K562 (cell line): ENCODE data around the gene ADGRG1. TPM values are rescaled to one million over a fixed set of nuclear protein-coding genes. Genes with fewer than 3 reads are reported as not detected.

Experiments
- ATAC-seq: fragments of 200-7000 bp; cut with Tn5 transposase; 3 replicates; pipeline ENCODE4 v1.9.1; 2020; ENCODE audit warnings: moderate library complexity
- BruUV-seq: library from RNA; stranded (reverse); fragments of 400-500 nt; replicated peaks from 2 replicates; lab custom pipeline; 2021; lab: Mats Ljungman, UMichigan
- CTCF ChIA-PET: fragments of 300-600 bp; formaldehyde crosslinking; extraction: SDS; loops from one replicate; lab custom pipeline; 2021; ENCODE audit warnings: low intra/inter-chr PET ratio; lab: Yijun Ruan, JAX
- POLR2A ChIA-PET: fragments of 300-600, 350-650 bp; sonication (Branson Sonifier 250); formaldehyde crosslinking; extraction: SDS; loops from one replicate; lab custom pipeline; 2021; ENCODE audit warnings: antibody characterized with exemption, inconsistent platforms; lab: Yijun Ruan, JAX
- DNase-seq, 4 experiments: peaks; one replicate each; pipeline versions ENCODE4 v3.0.0 to v3.0.0-alpha.2; 2011 to 2018; ENCODE audit warnings: low spot score in 3 of 4, mixed read lengths in 3 of 4; ENCODE audit errors: extremely low read depth in 1 of 4
- FAIRE-seq: peaks from 2 replicates; lab custom pipeline; 2011; peaks lifted over from hg19 to GRCh38; lab: Jason Lieb, UNC
- H2AFZ ChIP-seq: 2 replicates; pipeline ENCODE4 v1.6.0; 2011; ENCODE audit warnings: low read depth, low read length, control low read depth, inconsistent platforms
- H3K27ac ChIP-seq: fragments of 200-600 bp; 3 replicates; pipeline ENCODE4 v1.8.0; 2011; ENCODE audit warnings: low read depth, mild to moderate bottlenecking, control low read depth, inconsistent platforms, low read length, moderate library complexity, mixed read lengths; ENCODE audit errors: extremely low read depth
- H3K27me3 ChIP-seq, 2 experiments: fragments of 300-600 bp in 1 of 2; 2 replicates in 1 of 2; 3 replicates in 1 of 2; pipeline versions ENCODE4 v1.6.0 to v1.8.0; 2011; ENCODE audit warnings: inconsistent platforms in 2 of 2, low read length in 2 of 2, mild to moderate bottlenecking in 1 of 2, mixed read lengths in 1 of 2, moderate library complexity in 1 of 2; ENCODE audit not compliant: control insufficient read depth in 2 of 2, insufficient read depth in 2 of 2
- H3K36me3 ChIP-seq: fragments of 300-600 bp; 3 replicates; pipeline ENCODE4 v1.8.0; 2011; ENCODE audit warnings: mild to moderate bottlenecking, low read length, inconsistent platforms; ENCODE audit not compliant: control insufficient read depth, insufficient read depth
- H3K4me1 ChIP-seq, 2 experiments: fragments of 200-600 bp in 1 of 2; replicated peaks in 1 of 2; 2 replicates in 1 of 2; 3 replicates in 1 of 2; pipeline versions ENCODE4 v1.5.1 to v1.8.0; 2011; ENCODE audit warnings: inconsistent platforms in 2 of 2, low read length in 2 of 2, mild to moderate bottlenecking in 1 of 2, mixed read lengths in 1 of 2, moderate library complexity in 1 of 2; ENCODE audit not compliant: control insufficient read depth in 2 of 2, insufficient read depth in 2 of 2
- H3K4me2 ChIP-seq: 2 replicates; pipeline ENCODE4 v1.6.1; 2011; ENCODE audit warnings: low read length, control low read depth, inconsistent platforms, mixed read lengths; ENCODE audit not compliant: insufficient read depth
- H3K4me3 ChIP-seq: fragments of 200-600 bp; sonication (generic), shearing (Covaris generic); 2 replicates; pipeline ENCODE4 v1.5.1; 2016; ENCODE audit warnings: control low read depth, inconsistent platforms
- H3K79me2 ChIP-seq: fragments of 200-600 bp; 3 replicates; pipeline ENCODE4 v1.8.0; 2011; ENCODE audit warnings: low read length, inconsistent platforms; ENCODE audit not compliant: control insufficient read depth, insufficient read depth
- H3K9ac ChIP-seq, 2 experiments: 2 replicates each; pipeline versions ENCODE4 v1.6.0 to v1.6.1; 2011; ENCODE audit warnings: low read depth in 2 of 2, low read length in 2 of 2, control low read depth in 1 of 2, inconsistent platforms in 1 of 2, mild to moderate bottlenecking in 1 of 2, mixed read lengths in 1 of 2; ENCODE audit not compliant: insufficient read depth in 1 of 2
- H3K9me1 ChIP-seq: one replicate; pipeline ENCODE4 v1.6.0; 2011; ENCODE audit warnings: inconsistent platforms, mild to moderate bottlenecking, low read length, moderate library complexity; ENCODE audit not compliant: control insufficient read depth, insufficient read depth
- H3K9me3 ChIP-seq: replicated peaks from 2 replicates; pipeline ENCODE4 v1.5.1; 2011; ENCODE audit warnings: low read depth, low read length, inconsistent platforms; ENCODE audit not compliant: control insufficient read depth, insufficient read depth
- H4K20me1 ChIP-seq: replicated peaks from 2 replicates; pipeline ENCODE4 v1.6.1; 2011; ENCODE audit warnings: low read length, inconsistent platforms, mixed read lengths; ENCODE audit not compliant: control insufficient read depth, insufficient read depth
- CBFA2T2 ChIP-seq: fragments of 450-650 bp; conservative IDR thresholded peaks from 2 replicates; pipeline ENCODE4 v1.6.1; 2017; ENCODE audit warnings: mild to moderate bottlenecking
- DLX4 ChIP-seq: fragments of 250-450 bp; sonication (Bioruptor Pico); IDR thresholded peaks from 2 replicates; pipeline ENCODE4 v1.6.1; 2021; ENCODE audit warnings: mild to moderate bottlenecking
- E2F3 ChIP-seq: fragments of 250-450 bp; sonication (Bioruptor Pico); IDR thresholded peaks from 2 replicates; pipeline ENCODE4 v1.4.0; 2020; ENCODE audit warnings: mild to moderate bottlenecking
- EP300 ChIP-seq: IDR thresholded peaks from 2 replicates; pipeline ENCODE4 v1.6.1; 2012; ENCODE audit warnings: low read length, improper control_type of control experiment
- ETV6 ChIP-seq, 3 experiments: fragments of 150-350 bp in 1 of 3; sonication (generic) in 1 of 3; formaldehyde crosslinking in 1 of 3; IDR thresholded peaks; 2 replicates each; pipeline versions ENCODE4 v1.6.1 to v1.8.0; 2014 to 2022; ENCODE audit warnings: borderline replicate concordance in 2 of 3, low read depth in 2 of 3, antibody characterized with exemption in 1 of 3, low read length in 1 of 3, mild to moderate bottlenecking in 1 of 3, missing genetic modification reagents in 1 of 3
- FOXJ3 ChIP-seq: sonication (generic); formaldehyde crosslinking; IDR thresholded peaks from 2 replicates; pipeline ENCODE4 v1.4.0; 2020; ENCODE audit warnings: mild to moderate bottlenecking, missing genetic modification reagents
- FOXO4 ChIP-seq: fragments of 450-650 bp; formaldehyde crosslinking; IDR thresholded peaks from 2 replicates; pipeline ENCODE4 v1.4.0; 2020; ENCODE audit warnings: mild to moderate bottlenecking, moderate library complexity
- KDM2B ChIP-seq: fragments of 250-450 bp; sonication (Bioruptor Pico); IDR thresholded peaks from 2 replicates; pipeline ENCODE4 v1.8.0; 2021; ENCODE audit warnings: mild to moderate bottlenecking, moderate library complexity
- MBD1 ChIP-seq: fragments of 250-450 bp; sonication (Bioruptor Pico); IDR thresholded peaks from 2 replicates; pipeline ENCODE4 v1.8.0; 2022; ENCODE audit warnings: inconsistent platforms
- NR4A1 ChIP-seq, 2 experiments: fragments of 250-450 bp in 1 of 2; fragments of 450-650 bp in 1 of 2; sonication (Bioruptor Pico) in 1 of 2; IDR thresholded peaks; 2 replicates each; pipeline versions ENCODE4 v1.4.0 to v1.6.1; 2016 to 2020; ENCODE audit warnings: mild to moderate bottlenecking in 2 of 2, missing compliant biosample characterization in 1 of 2, missing genetic modification characterization in 1 of 2, moderate library complexity in 1 of 2
- RUNX1 ChIP-seq: sonication (generic); IDR thresholded peaks from 2 replicates; pipeline ENCODE4 v1.6.1; 2016; ENCODE audit warnings: antibody characterized with exemption, low read depth
- SIRT6 ChIP-seq: IDR thresholded peaks from one replicate; pipeline ENCODE4 v1.6.1; 2012; ENCODE audit warnings: low read depth, mild to moderate bottlenecking, control low read depth, inconsistent platforms, low read length, moderate library complexity
- TEAD4 ChIP-seq, 2 experiments: sonication (generic) in 1 of 2; formaldehyde crosslinking in 1 of 2; IDR thresholded peaks; 2 replicates each; pipeline versions ENCODE4 v1.6.1 to v1.8.0; 2012 to 2022; ENCODE audit warnings: borderline replicate concordance in 1 of 2, inconsistent platforms in 1 of 2, low read length in 1 of 2, mild to moderate bottlenecking in 1 of 2, missing genetic modification reagents in 1 of 2
- WGBS: fragments of 100-300 bp; shearing (Covaris generic); methylation state at CpG from one replicate; pipeline ENCODE4 v1.1.6; 2016; ENCODE audit warnings: low coverage, mixed read lengths; ENCODE audit not compliant: insufficient coverage; ENCODE audit errors: missing lambda C conversion rate; 5-methylcytosine and 5-hydroxymethylcytosine counted together
- in situ Hi-C: fragments of 300-500 bp; cut with MboI; formaldehyde crosslinking; loops from 4 replicates; pipeline ENCODE4 v1.15.0; 2018; ENCODE audit warnings: inconsistent platforms, mixed read lengths
- intact Hi-C: fragments of 100-400 bp; cut with micrococcal nuclease; formaldehyde crosslinking; loops from 2 replicates; pipeline ENCODE4 v1.14.2; 2022
- polyA plus RNA-seq, 8 experiments: library from polyadenylated mRNA; depleted of rRNA in 4 of 8; stranded (reverse) in 5 of 8; unstranded in 3 of 8; fragments of >200 nt; fragmentation: Nextera tagmentation in 2 of 8; fragmentation: Illumina TruSeq in 1 of 8; extraction: Ambion mirVana in 2 of 8; extraction: Trizol in 1 of 8; gene quantifications; 2 replicates each; pipeline versions ENCODE4 v1.2.1 to v1.2.3, GENCODE V29; 2011 to 2014; ENCODE audit warnings: inconsistent platforms in 1 of 8, missing spikeins in 1 of 8
- total RNA-seq, 7 experiments: library from RNA; depleted of rRNA in 6 of 7; stranded (reverse); fragments of >200 nt in 6 of 7; fragmentation: Illumina TruSeq in 2 of 7; extraction: Trizol in 2 of 7; gene quantifications; 2 replicates each; pipeline versions ENCODE4 v1.2.1 to v1.2.3, GENCODE V29; 2011 to 2021; ENCODE audit warnings: low replicate concordance in 1 of 7
- TF ChIP-seq, protein P1 (sequence below): IDR thresholded peaks from 2 replicates; pipeline ENCODE4 v1.6.1; 2014; ENCODE audit warnings: antibody characterized with exemption

The ADGRG1 gene
- total and polyA plus RNA-seq, 9 of the 15 experiments (the other 6 are each of a cell fraction or from before 2014, with no cell fraction given) = 0.04 to 0.31 (median 0.16) TPM; not detected in 6

- WGBS = 0% methylated on average over 3 of the region's 3 CpGs
- ChIA-PET CTCF (interaction anchor here (0.7 kb wide), 1 partner anchor 63 kb away, joined by 3 read pairs; no protein-coding TSS in a partner anchor), POLR2A (no interaction called here)
- H2AFZ ChIP-seq = no peak overlapping the region
- H3K9me3 ChIP-seq = no peaks in the 10 kb centered on the region
- H3K27me3 ChIP-seq = peaks cover 4 to 21% of the 10 kb centered on the region in 2 experiments; a peak in 3 of 5 replicates
- DNase-seq = no peak
- intact Hi-C loops (no loop called here), in situ Hi-C loops (loop anchor here (5.0 kb wide), 1 partner anchor 62 kb away; no protein-coding TSS in a partner anchor)
- TF ChIP-seq MBD1 (CRISPR knock-in tag) = no peak
- TF ChIP-seq RUNX1 = no peak
- TF ChIP-seq, protein P1, sequence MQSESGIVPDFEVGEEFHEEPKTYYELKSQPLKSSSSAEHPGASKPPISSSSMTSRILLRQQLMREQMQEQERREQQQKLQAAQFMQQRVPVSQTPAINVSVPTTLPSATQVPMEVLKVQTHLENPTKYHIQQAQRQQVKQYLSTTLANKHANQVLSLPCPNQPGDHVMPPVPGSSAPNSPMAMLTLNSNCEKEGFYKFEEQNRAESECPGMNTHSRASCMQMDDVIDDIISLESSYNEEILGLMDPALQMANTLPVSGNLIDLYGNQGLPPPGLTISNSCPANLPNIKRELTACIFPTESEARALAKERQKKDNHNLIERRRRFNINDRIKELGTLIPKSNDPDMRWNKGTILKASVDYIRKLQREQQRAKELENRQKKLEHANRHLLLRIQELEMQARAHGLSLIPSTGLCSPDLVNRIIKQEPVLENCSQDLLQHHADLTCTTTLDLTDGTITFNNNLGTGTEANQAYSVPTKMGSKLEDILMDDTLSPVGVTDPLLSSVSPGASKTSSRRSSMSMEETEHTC = no peak
- no peak for TF ChIP-seq SIRT6
- TF ChIP-seq TEAD4 (IDR thresholded peaks at IDR 0.05; ENCODE audit: low read length) = no peak
- no peak for TF ChIP-seq TEAD4 (CRISPR knock-in tag; IDR thresholded peaks at IDR 0.05; ENCODE audit: borderline replicate concordance)
- TF ChIP-seq KDM2B (CRISPR knock-in tag) = no peak
- no peak for TF ChIP-seq ETV6 (IDR thresholded peaks at IDR 0.05; ENCODE audit: borderline replicate concordance in 1 of 2, low read depth in 2 of 2, low read length in 1 of 2)
- TF ChIP-seq ETV6 (CRISPR knock-in tag; IDR thresholded peaks at IDR 0.05; ENCODE audit: borderline replicate concordance) = no peak
- TF ChIP-seq EP300 = no peak
- no peak for TF ChIP-seq DLX4 (CRISPR knock-in tag)
- no peak for TF ChIP-seq CBFA2T2
- TF ChIP-seq FOXJ3 (CRISPR knock-in tag) = no peak
- TF ChIP-seq FOXO4 (CRISPR knock-in tag) = no peak
- TF ChIP-seq NR4A1 (CRISPR knock-in tag; IDR thresholded peaks at IDR 0.05) = no peak
- TF ChIP-seq NR4A1 (tag; IDR thresholded peaks at IDR 0.05) = no peak
- no peak for TF ChIP-seq E2F3 (CRISPR knock-in tag)
- H3K36me3 ChIP-seq = no peaks in the 10 kb centered on the region
- no TSS peak for BruUV-seq
- no peak for FAIRE-seq
- H3K27ac ChIP-seq = no peak overlapping the region
- H3K4me1 ChIP-seq = no peaks in the 10 kb centered on the region
- H3K4me2 ChIP-seq = no peak overlapping the region
- no peaks in the 10 kb centered on the region for H3K9me1 ChIP-seq
- H3K4me3 ChIP-seq = no peak overlapping the region
- H3K79me2 ChIP-seq = no peaks in the 10 kb centered on the region
- no peaks in the 10 kb centered on the region for H4K20me1 ChIP-seq
- H3K9ac ChIP-seq = no peak overlapping the region
- ATAC-seq = no peak
Measured at GRCh38 chr16:57585051-57585687, 43.3 kb upstream of the ADGRG1 start.
